ENCODE data around the gene SLC35B4. TPM values are rescaled to one million over a fixed set of nuclear protein-coding genes. Genes with fewer than 3 reads are reported as not detected.

SLC35B4 gene
- total RNA-seq, 1 donor = 24.2 TPM

DNA sequence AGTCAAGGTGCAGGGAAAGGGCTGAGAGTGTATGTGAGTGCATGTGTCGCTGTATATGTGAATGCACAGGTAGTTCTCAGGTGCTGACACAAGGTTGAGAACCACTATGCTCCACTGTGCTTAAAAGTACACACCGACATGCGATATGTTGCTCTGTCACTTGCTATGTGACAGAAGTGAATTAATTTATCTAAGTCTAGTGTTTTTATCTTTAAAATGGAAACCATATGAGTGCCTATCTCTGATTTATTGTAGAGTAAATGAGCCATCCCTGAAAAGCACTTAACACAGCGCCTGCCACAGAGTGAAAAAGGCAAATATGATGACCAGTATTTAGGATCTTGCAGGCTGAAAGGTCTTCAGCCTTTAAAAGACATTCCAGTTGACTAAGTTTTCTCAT lies 4.9 kb downstream of the SLC35B4 start:
- TF ChIP-seq, protein P1, sequence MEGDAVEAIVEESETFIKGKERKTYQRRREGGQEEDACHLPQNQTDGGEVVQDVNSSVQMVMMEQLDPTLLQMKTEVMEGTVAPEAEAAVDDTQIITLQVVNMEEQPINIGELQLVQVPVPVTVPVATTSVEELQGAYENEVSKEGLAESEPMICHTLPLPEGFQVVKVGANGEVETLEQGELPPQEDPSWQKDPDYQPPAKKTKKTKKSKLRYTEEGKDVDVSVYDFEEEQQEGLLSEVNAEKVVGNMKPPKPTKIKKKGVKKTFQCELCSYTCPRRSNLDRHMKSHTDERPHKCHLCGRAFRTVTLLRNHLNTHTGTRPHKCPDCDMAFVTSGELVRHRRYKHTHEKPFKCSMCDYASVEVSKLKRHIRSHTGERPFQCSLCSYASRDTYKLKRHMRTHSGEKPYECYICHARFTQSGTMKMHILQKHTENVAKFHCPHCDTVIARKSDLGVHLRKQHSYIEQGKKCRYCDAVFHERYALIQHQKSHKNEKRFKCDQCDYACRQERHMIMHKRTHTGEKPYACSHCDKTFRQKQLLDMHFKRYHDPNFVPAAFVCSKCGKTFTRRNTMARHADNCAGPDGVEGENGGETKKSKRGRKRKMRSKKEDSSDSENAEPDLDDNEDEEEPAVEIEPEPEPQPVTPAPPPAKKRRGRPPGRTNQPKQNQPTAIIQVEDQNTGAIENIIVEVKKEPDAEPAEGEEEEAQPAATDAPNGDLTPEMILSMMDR (IDR thresholded peaks at IDR 0.05; ENCODE audit: insufficient read depth, low read depth, low read length) = no peak
- DNase-seq (ENCODE audit: low read depth) = no peak
- no peak overlapping the region for H3K4me3 ChIP-seq (ENCODE audit: low read depth, low read length)

DNA sequence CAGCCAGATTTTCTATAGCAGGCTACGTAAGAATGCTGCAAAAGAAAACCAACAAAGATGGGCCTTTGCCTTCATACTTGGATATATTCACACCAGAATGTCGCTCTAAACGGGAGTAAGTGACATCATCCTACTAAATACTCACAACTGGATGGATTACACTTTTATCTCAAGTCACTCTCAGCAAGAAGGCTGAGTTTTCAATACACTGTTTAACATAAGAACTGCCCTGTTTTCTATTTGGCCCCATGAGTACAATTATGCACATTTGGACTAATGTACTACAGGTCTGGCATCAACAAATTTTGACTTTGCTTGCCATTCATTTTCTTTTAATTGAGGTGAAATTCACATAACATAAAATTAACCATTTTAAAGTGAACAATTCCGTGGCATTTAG lies 8.2 kb downstream of the SLC35B4 start:
- no peak for DNase-seq (ENCODE audit: low read depth)
- H3K4me3 ChIP-seq (ENCODE audit: low read depth, low read length) = no peak overlapping the region
- TF ChIP-seq, protein P1 (IDR thresholded peaks at IDR 0.05; ENCODE audit: insufficient read depth, low read depth, low read length) = no peak

DNA sequence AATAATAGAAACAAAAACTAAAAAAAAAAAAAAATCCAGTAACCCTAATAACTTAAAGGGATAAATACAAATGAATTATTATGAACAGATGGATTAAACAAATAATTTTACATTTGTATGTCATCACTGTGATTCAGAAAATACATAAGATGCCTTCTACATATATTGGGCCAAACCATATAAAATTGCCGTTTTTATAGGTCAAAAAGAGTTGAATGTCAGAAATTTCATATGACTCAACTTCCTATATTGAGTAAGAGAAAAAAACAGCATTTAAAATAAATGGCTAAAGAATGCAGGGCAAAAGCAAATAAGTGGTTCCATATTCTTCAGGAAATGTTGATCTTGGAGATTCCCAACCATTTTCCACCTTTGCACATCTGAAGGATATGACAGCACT lies 9.4 kb downstream of the SLC35B4 start:
- DNase-seq (ENCODE audit: low read depth) = no peak
- no peak overlapping the region for H3K4me3 ChIP-seq (ENCODE audit: low read depth, low read length)
- TF ChIP-seq, protein P1 (IDR thresholded peaks at IDR 0.05; ENCODE audit: insufficient read depth, low read depth, low read length) = no peak

DNA sequence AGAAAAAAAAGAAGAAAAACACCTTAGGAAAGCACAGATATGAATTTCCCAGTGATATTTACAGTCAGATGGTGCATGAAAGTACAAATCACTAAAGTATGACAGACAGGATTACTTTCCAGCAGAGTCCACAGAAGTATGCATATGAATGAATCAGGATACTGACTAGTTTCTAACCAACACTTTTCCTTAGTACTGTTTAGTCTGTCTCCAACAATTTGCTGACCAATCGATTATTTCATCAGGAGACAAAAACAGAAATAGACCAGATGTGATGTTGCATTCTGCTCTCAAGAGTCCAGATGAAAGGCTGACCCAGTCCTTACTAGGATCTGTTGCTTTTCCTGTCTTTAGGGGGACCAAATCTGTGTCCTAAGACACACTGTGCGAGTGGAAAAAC lies 14.6 kb downstream of the SLC35B4 start:
- H3K4me3 ChIP-seq (ENCODE audit: low read depth, low read length) = no peak overlapping the region
- TF ChIP-seq, protein P1 (IDR thresholded peaks at IDR 0.05; ENCODE audit: insufficient read depth, low read depth, low read length) = no peak
- peak; percentile 19 for DNase-seq (ENCODE audit: low read depth)

DNA sequence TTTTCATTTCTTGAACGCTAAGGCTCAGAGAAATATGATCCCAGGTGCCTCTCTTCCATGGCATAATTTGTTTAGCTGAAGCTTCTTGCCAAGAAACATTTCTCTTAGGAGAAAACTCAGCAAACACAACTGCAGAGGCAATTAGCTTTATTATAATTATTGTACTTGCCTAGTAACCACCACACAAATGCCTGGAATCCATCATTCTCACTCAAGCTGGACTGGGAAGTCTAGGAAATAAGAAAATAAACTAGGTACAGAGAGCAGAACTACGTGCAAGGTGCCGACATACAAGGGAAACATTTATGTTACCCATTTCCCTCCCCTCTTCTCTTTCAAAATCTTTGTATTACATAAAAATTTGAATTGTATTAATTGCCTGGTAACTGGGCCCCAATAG lies 15.1 kb downstream of the SLC35B4 start:
- DNase-seq (ENCODE audit: low read depth) = no peak
- TF ChIP-seq, protein P1 (IDR thresholded peaks at IDR 0.05; ENCODE audit: insufficient read depth, low read depth, low read length) = no peak
- H3K4me3 ChIP-seq (ENCODE audit: low read depth, low read length) = no peak overlapping the region

DNA sequence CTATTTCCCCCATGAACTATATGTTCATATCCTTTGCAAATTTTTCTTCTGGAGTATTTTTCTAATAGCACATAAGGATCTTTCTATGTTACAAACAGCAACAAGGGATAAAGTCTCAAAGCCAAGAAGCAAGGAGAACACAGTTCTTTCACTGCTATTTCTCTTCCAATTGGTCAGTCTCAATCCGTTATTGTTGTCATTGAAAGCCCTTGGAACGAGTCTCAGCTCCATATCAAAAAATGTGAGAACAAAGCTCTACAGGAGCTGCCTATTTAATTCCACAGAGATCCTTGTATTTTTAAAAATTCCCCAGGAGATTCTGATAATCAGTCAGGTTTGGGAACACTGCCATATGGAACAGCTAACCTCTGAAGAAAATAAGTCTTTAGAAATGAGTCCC lies 15.7 kb downstream of the SLC35B4 start:
- TF ChIP-seq, protein P1 (IDR thresholded peaks at IDR 0.05; ENCODE audit: insufficient read depth, low read depth, low read length) = no peak
- H3K4me3 ChIP-seq (ENCODE audit: low read depth, low read length) = no peak overlapping the region
- no peak for DNase-seq (ENCODE audit: low read depth)

DNA sequence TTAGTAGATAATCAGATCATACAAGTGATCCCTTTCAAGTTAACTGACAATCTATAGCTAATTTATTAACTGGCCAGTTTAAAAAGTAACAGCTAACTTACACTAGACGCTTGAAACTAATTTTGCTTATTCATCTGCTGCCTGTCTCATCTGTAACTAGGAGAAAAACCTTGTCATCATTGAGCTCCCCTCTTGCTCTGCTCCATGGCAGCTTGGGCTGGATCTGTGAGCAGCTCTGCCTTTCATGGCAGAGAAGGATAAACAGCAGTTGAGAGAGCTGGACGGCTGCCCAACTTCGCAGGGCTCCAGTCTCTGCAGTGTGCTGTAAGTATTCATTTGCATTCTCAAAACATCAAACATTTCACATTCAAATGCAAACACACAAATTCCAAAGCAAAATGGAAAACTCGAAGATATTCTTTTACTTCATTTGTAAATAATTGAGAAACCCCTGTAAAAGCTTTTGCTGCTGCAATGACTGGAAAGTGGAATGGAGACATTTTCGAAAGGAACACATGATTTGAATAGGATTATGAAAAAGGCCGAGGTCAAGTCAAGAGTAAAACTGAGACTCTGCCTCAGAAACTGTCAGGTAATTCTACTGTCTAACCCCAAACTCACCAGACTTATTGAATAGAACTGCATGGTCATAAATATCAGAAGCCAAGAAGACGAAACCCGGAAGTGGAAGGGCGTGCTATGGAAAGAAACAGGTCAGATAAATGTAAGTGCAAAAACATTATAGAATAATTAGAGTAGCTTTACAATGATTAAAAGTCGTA lies 17.6 kb downstream of the SLC35B4 start:
- peak; percentile 71 for DNase-seq (ENCODE audit: low read depth)
- H3K4me3 ChIP-seq (ENCODE audit: low read depth, low read length) = no peak overlapping the region
- TF ChIP-seq, protein P1 (IDR thresholded peaks at IDR 0.05; ENCODE audit: insufficient read depth, low read depth, low read length) = no peak
